Omental fat pad (tissue), 4 donors: ENCODE results near the gene BCORL1. TPM values are rescaled to one million over a fixed set of nuclear protein-coding genes. Genes with fewer than 3 reads are reported as not detected.

Experiments
- ATAC-seq: fragments of 150-250 bp; one replicate; pipeline ENCODE4 v1.9.1; 2016; ENCODE audit warnings: mild to moderate bottlenecking, moderate library complexity; ENCODE audit not compliant: low FRiP score
- DNase-seq: peaks from one replicate; pipeline ENCODE4 v3.0.0-alpha.2; 2019; ENCODE audit warnings: low spot score
- CTCF ChIP-seq, 3 donors: fragments of 450-650 bp; IDR thresholded peaks; one replicate each; pipeline ENCODE4 v1.5.1; 2016 to 2017; ENCODE audit warnings: antibody characterized with exemption in 3 of 3, mild to moderate bottlenecking in 3 of 3, moderate library complexity in 2 of 3
- total RNA-seq, 4 donors: library from RNA; depleted of rRNA; stranded (reverse); fragments of >200 nt; gene quantifications; one replicate each; pipeline ENCODE4 v1.1.0, GENCODE V29; 2016

BCORL1 gene
- total RNA-seq, 4 donors from 2014 or later, result 4.9 to 8.0 (median 5.2) TPM

- no peak for DNase-seq
- no peak for TF ChIP-seq CTCF (IDR thresholded peaks at IDR 0.05)
- no peak for ATAC-seq
Measured at GRCh38 chrX:130082244-130083106, 100.0 kb downstream of the BCORL1 start.

- DNase-seq (no peak), ATAC-seq (no peak)
- no peak for TF ChIP-seq CTCF (IDR thresholded peaks at IDR 0.05)
Measured at GRCh38 chrX:130083107-130083490, 100.7 kb downstream of the BCORL1 start.

GRCh38 chrX:130083656-130084382 is 101.4 kb downstream of the BCORL1 start:
- TF ChIP-seq CTCF (IDR thresholded peaks at IDR 0.05), result no peak
- no peak for ATAC-seq
- no peak for DNase-seq

GRCh38 chrX:130084631-130085237 is 102.3 kb downstream of the BCORL1 start:
- no peak for DNase-seq
- no peak for TF ChIP-seq CTCF (IDR thresholded peaks at IDR 0.05)
- no peak for ATAC-seq

- ATAC-seq (no peak), DNase-seq (no peak)
- TF ChIP-seq CTCF (IDR thresholded peaks at IDR 0.05), result no peak
Measured at GRCh38 chrX:130085551-130086446, 103.4 kb downstream of the BCORL1 start.

GRCh38 chrX:130086447-130087206 is 104.2 kb downstream of the BCORL1 start:
- no peak for DNase-seq
- ATAC-seq, result no peak
- TF ChIP-seq CTCF (IDR thresholded peaks at IDR 0.05), result no peak
